HepG2 (cell line): ENCODE data around the gene S100P. TPM values are rescaled to one million over a fixed set of nuclear protein-coding genes. Genes with fewer than 3 reads are reported as not detected.

ENCODE experiments used
- ARNTL ChIP-seq: sonication (generic); formaldehyde crosslinking; IDR thresholded peaks from 2 replicates; pipeline ENCODE4 v1.4.0; 2020; ENCODE audit warnings: mild to moderate bottlenecking, missing genetic modification reagents
- DRAP1 ChIP-seq: IDR thresholded peaks from 2 replicates; pipeline ENCODE4 v1.6.1; 2016; ENCODE audit warnings: missing genetic modification reagents, missing compliant biosample characterization
- E2F2 ChIP-seq: sonication (generic); formaldehyde crosslinking; IDR thresholded peaks from 2 replicates; pipeline ENCODE4 v1.4.0; 2020; ENCODE audit warnings: missing genetic modification reagents, borderline replicate concordance
- ESRRA ChIP-seq: sonication (generic); formaldehyde crosslinking; IDR thresholded peaks from 2 replicates; pipeline ENCODE4 v1.5.1; 2020; ENCODE audit warnings: mild to moderate bottlenecking, low read depth, missing genetic modification reagents
- HDAC2 ChIP-seq: sonication (generic); formaldehyde crosslinking; IDR thresholded peaks from 2 replicates; pipeline ENCODE4 v1.4.0; 2020; ENCODE audit warnings: missing genetic modification reagents
- HNF1B ChIP-seq: sonication (generic); formaldehyde crosslinking; IDR thresholded peaks from 2 replicates; pipeline ENCODE4 v1.5.1; 2020; ENCODE audit warnings: mild to moderate bottlenecking, moderate library complexity, missing genetic modification reagents
- HNRNPH1 ChIP-seq: fragments of 200-400 bp; formaldehyde crosslinking; optimal IDR thresholded peaks from 2 replicates; pipeline ENCODE3; 2017; ENCODE audit warnings: mild to moderate bottlenecking, low read depth, low read length
- IRF1 ChIP-seq: sonication (generic); formaldehyde crosslinking; IDR thresholded peaks from 2 replicates; pipeline ENCODE4 v1.4.0; 2020; ENCODE audit warnings: low read depth, mild to moderate bottlenecking, missing genetic modification reagents
- KDM1A ChIP-seq: IDR thresholded peaks from 2 replicates; pipeline ENCODE4 v1.6.1; 2016; ENCODE audit warnings: missing compliant biosample characterization
- POLR2AphosphoS2 ChIP-seq: IDR thresholded peaks from 2 replicates; pipeline ENCODE4 v1.6.1; 2011; ENCODE audit warnings: low read depth, low read length, improper control_type of control experiment
- PTBP1 ChIP-seq: fragments of 200-400 bp; formaldehyde crosslinking; IDR thresholded peaks from 2 replicates; pipeline ENCODE4 v1.6.1; 2018; ENCODE audit warnings: low read length, low read depth; ENCODE audit not compliant: poor library complexity, severe bottlenecking
- SAFB2 ChIP-seq: sonication (generic); formaldehyde crosslinking; IDR thresholded peaks from 2 replicates; pipeline ENCODE4 v1.5.1; 2020; ENCODE audit warnings: missing genetic modification reagents, low read depth, mild to moderate bottlenecking, borderline replicate concordance
- SMAD9 ChIP-seq: sonication (generic); formaldehyde crosslinking; IDR thresholded peaks from 2 replicates; pipeline ENCODE4 v1.5.1; 2020; ENCODE audit warnings: mild to moderate bottlenecking, missing genetic modification reagents
- ZBTB1 ChIP-seq: sonication (generic); formaldehyde crosslinking; IDR thresholded peaks from 2 replicates; pipeline ENCODE4 v1.4.0; 2020; ENCODE audit warnings: missing genetic modification reagents, borderline replicate concordance
- ZBTB33 ChIP-seq: sonication (generic); formaldehyde crosslinking; IDR thresholded peaks from 2 replicates; pipeline ENCODE4 v1.4.0; 2020; ENCODE audit warnings: missing genetic modification reagents
- ZC3H4 ChIP-seq: sonication (generic); formaldehyde crosslinking; IDR thresholded peaks from 2 replicates; pipeline ENCODE4 v1.4.0; 2020; ENCODE audit warnings: missing genetic modification reagents, borderline replicate concordance
- ZNF674 ChIP-seq: sonication (generic); formaldehyde crosslinking; IDR thresholded peaks from 2 replicates; pipeline ENCODE4 v1.5.0; 2020; ENCODE audit warnings: low read depth, mild to moderate bottlenecking, missing genetic modification reagents
- ZNF83 ChIP-seq: sonication (generic); formaldehyde crosslinking; IDR thresholded peaks from 2 replicates; pipeline ENCODE4 v1.4.0; 2020; ENCODE audit warnings: missing genetic modification reagents, mild to moderate bottlenecking, borderline replicate concordance
- ZNF839 ChIP-seq: sonication (generic); formaldehyde crosslinking; IDR thresholded peaks from 2 replicates; pipeline ENCODE4 v1.4.0; 2020; ENCODE audit warnings: missing genetic modification reagents, mild to moderate bottlenecking, borderline replicate concordance
- polyA plus RNA-seq, 8 experiments: library from polyadenylated mRNA; depleted of rRNA in 3 of 8; stranded (reverse) in 7 of 8; unstranded in 1 of 8; fragments of >200 nt; fragmentation: Illumina TruSeq in 4 of 8; extraction: Trizol in 4 of 8; gene quantifications; 2 replicates each; pipeline versions ENCODE4 v1.2.1 to v1.2.3, GENCODE V29; 2011 to 2016; ENCODE audit warnings: low read depth in 4 of 8, missing spikeins in 1 of 8, mixed read lengths in 1 of 8; ENCODE audit not compliant: insufficient read depth in 1 of 8
- total RNA-seq, 5 experiments: library from RNA; depleted of rRNA; stranded (reverse); fragments of >200 nt; fragmentation: Illumina TruSeq; extraction: Trizol; gene quantifications; 2 replicates each; pipeline ENCODE4 v1.2.3, GENCODE V29; 2016; ENCODE audit warnings: low read depth in 1 of 5
- TF ChIP-seq, protein P1 (sequence below): sonication (generic); formaldehyde crosslinking; IDR thresholded peaks from 2 replicates; pipeline ENCODE4 v1.9.0; 2021; ENCODE audit warnings: missing genetic modification reagents, mild to moderate bottlenecking, borderline replicate concordance

S100P gene
- total and polyA plus RNA-seq, 2 of the 13 experiments (the other 11 are each of a cell fraction or from before 2014, with no cell fraction given) = 278 to 1,649 TPM

DNA sequence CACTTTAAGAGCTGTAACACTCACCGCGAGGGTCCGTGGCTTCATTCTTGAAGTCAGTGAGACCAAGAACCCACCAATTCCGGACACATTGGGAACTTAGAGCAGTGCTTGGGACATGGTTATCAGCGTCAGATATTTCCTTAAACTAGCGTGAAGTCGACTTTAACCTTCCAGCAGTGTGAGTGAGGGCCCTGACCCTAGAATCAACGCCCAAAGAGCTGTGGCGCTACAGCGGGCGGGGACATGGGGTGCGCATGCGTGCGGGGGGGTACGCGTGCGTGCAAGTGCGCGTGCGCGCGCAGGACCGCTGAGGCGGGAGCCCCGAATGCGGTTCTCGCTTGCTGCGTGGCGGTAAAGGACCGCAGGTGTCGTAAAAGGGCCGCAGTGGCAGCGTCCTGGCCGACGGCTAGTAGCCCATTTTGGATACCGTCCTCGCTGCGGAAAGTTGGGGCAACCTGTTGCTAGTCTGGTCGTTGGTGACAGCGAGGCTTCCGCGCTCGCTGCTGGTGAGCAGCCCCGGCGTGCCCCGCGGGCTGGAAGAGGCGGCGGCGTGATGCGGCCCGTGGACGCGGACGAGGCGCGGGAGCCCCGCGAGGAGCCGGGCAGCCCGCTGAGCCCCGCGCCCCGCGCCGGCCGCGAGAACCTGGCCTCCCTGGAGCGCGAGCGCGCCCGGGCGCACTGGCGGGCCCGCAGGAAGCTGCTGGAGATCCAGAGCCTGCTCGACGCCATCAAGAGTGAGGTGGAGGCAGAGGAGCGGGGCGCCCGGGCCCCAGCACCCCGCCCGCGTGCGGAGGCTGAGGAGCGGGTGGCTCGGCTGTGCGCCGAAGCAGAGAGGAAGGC is 19.8 kb upstream of the S100P start (continued):
- TF ChIP-seq ZNF839 (CRISPR knock-in tag) (no peak), SAFB2 (CRISPR knock-in tag) (peak; percentile 37), ARNTL (CRISPR knock-in tag) (no peak), SMAD9 (CRISPR knock-in tag) (no peak), ZNF83 (peak; percentile 70; the same call in 1 of the 2 replicates), IRF1 (CRISPR knock-in tag) (no peak), ZNF674 (CRISPR knock-in tag) (peak; percentile 85; the same call in 1 of the 2 replicates), ESRRA (CRISPR knock-in tag) (peak; percentile 51), HDAC2 (CRISPR knock-in tag) (no peak; the same call in 1 of the 2 replicates), ZC3H4 (CRISPR knock-in tag) (peak; percentile 98), ZBTB33 (CRISPR knock-in tag) (peak; percentile 38; the same call in 1 of the 2 replicates), PTBP1 (no peak), DRAP1 (CRISPR knock-in tag) (peak; percentile 70), ZBTB1 (CRISPR knock-in tag) (no peak), E2F2 (CRISPR knock-in tag) (no peak; the same call in 1 of the 2 replicates), HNF1B (CRISPR knock-in tag) (peak; percentile 76), POLR2AphosphoS2 (no peak), HNRNPH1 (no peak), KDM1A (CRISPR knock-in tag) (no peak)
- TF ChIP-seq, protein P1, sequence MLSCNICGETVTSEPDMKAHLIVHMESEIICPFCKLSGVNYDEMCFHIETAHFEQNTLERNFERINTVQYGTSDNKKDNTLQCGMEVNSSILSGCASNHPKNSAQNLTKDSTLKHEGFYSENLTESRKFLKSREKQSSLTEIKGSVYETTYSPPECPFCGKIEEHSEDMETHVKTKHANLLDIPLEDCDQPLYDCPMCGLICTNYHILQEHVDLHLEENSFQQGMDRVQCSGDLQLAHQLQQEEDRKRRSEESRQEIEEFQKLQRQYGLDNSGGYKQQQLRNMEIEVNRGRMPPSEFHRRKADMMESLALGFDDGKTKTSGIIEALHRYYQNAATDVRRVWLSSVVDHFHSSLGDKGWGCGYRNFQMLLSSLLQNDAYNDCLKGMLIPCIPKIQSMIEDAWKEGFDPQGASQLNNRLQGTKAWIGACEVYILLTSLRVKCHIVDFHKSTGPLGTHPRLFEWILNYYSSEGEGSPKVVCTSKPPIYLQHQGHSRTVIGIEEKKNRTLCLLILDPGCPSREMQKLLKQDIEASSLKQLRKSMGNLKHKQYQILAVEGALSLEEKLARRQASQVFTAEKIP (CRISPR knock-in tag) = no peak
